WTC11 (cell line): ENCODE results near the gene SMURF1. TPM values are rescaled to one million over a fixed set of nuclear protein-coding genes. Genes with fewer than 3 reads are reported as not detected.

ENCODE experiments used
- ATAC-seq: fragments of 200-7000 bp; cut with Tn5 transposase; 2 replicates; pipeline ENCODE4 v1.10.0; 2021; ENCODE audit warnings: mild to moderate bottlenecking, moderate library complexity
- CTCF ChIA-PET: fragments of 300-600 bp; sonication (Branson Sonifier 250); formaldehyde crosslinking; loops from one replicate; lab custom pipeline; 2021; ENCODE audit warnings: antibody characterized with exemption; lab: Charles Lee
- POLR2A ChIA-PET: fragments of 350-600 bp; sonication (Branson Sonifier 250); formaldehyde crosslinking; loops from one replicate; lab custom pipeline; 2021; ENCODE audit warnings: antibody characterized with exemption; lab: Charles Lee
- DNase-seq: peaks from one replicate; pipeline ENCODE4 v3.0.0; 2021; ENCODE audit warnings: low spot score
- H3K27ac Mint-ChIP-seq: 2 replicates; pipeline ENCODE4 v1.8.0; 2021; ENCODE audit warnings: mixed read lengths
- H3K27me3 Mint-ChIP-seq: 2 replicates; pipeline ENCODE4 v1.8.0; 2021; ENCODE audit warnings: low read depth, mild to moderate bottlenecking, moderate library complexity, mixed read lengths
- H3K36me3 Mint-ChIP-seq: 2 replicates; pipeline ENCODE4 v1.8.0; 2021; ENCODE audit warnings: mixed read lengths
- H3K4me1 Mint-ChIP-seq: 2 replicates; pipeline ENCODE4 v1.8.0; 2022; ENCODE audit warnings: mixed read lengths
- H3K4me3 Mint-ChIP-seq: 2 replicates; pipeline ENCODE4 v1.8.0; 2021; ENCODE audit warnings: mild to moderate bottlenecking, moderate library complexity, mixed read lengths
- H3K9me3 Mint-ChIP-seq: 2 replicates; pipeline ENCODE4 v1.8.0; 2021; ENCODE audit warnings: mixed read lengths
- ATF1 ChIP-seq: sonication (generic); formaldehyde crosslinking; IDR thresholded peaks from 2 replicates; pipeline ENCODE4 v1.8.1; 2023; ENCODE audit warnings: mild to moderate bottlenecking, moderate library complexity, missing genetic modification reagents
- CTCF ChIP-seq: fragments of 200-600 bp; IDR thresholded peaks from 2 replicates; pipeline ENCODE4 v1.8.0; 2022; ENCODE audit warnings: antibody characterized with exemption
- ELF4 ChIP-seq: sonication (generic); formaldehyde crosslinking; IDR thresholded peaks from 2 replicates; pipeline ENCODE4 v1.8.1; 2022; ENCODE audit warnings: low read depth, mild to moderate bottlenecking, moderate library complexity, missing genetic modification reagents
- FOXP1 ChIP-seq: sonication (generic); formaldehyde crosslinking; IDR thresholded peaks from 2 replicates; pipeline ENCODE4 v1.8.0; 2022; ENCODE audit warnings: missing genetic modification reagents, mild to moderate bottlenecking, moderate library complexity, borderline replicate concordance
- GABPB1 ChIP-seq: sonication (generic); formaldehyde crosslinking; IDR thresholded peaks from 2 replicates; pipeline ENCODE4 v1.8.1; 2023; ENCODE audit warnings: mild to moderate bottlenecking, missing genetic modification reagents
- JAZF1 ChIP-seq: fragments of 250-450 bp; sonication (Bioruptor Pico); IDR thresholded peaks from 2 replicates; pipeline ENCODE4 v1.9.0; 2021; ENCODE audit warnings: moderate library complexity, mild to moderate bottlenecking, inconsistent platforms
- JUN ChIP-seq: sonication (generic); formaldehyde crosslinking; IDR thresholded peaks from 2 replicates; pipeline ENCODE4 v1.8.0; 2023; ENCODE audit warnings: mild to moderate bottlenecking, missing genetic modification reagents
- NR2C2 ChIP-seq: sonication (generic); formaldehyde crosslinking; IDR thresholded peaks from 2 replicates; pipeline ENCODE4 v1.8.0; 2022; ENCODE audit warnings: mild to moderate bottlenecking, missing genetic modification reagents
- OVOL2 ChIP-seq: fragments of 250-450 bp; sonication (Bioruptor Pico); IDR thresholded peaks from 2 replicates; pipeline ENCODE4 v1.9.0; 2021; ENCODE audit warnings: mild to moderate bottlenecking, borderline replicate concordance
- PRDM15 ChIP-seq: sonication (generic); formaldehyde crosslinking; IDR thresholded peaks from 2 replicates; pipeline ENCODE4 v1.8.0; 2022; ENCODE audit warnings: missing genetic modification reagents
- RELA ChIP-seq: sonication (generic); formaldehyde crosslinking; IDR thresholded peaks from 2 replicates; pipeline ENCODE4 v1.8.1; 2022; ENCODE audit warnings: missing genetic modification reagents, mild to moderate bottlenecking, borderline replicate concordance
- TCF7 ChIP-seq: sonication (generic); formaldehyde crosslinking; IDR thresholded peaks from 2 replicates; pipeline ENCODE4 v1.8.0; 2022; ENCODE audit warnings: mild to moderate bottlenecking, low read depth, missing genetic modification reagents, moderate library complexity
- TEAD4 ChIP-seq: sonication (generic); formaldehyde crosslinking; IDR thresholded peaks from 2 replicates; pipeline ENCODE4 v1.8.0; 2022; ENCODE audit warnings: mild to moderate bottlenecking, missing genetic modification reagents
- ZMAT4 ChIP-seq: fragments of 250-450 bp; sonication (Bioruptor Pico); IDR thresholded peaks from 2 replicates; pipeline ENCODE4 v1.9.0; 2021; ENCODE audit warnings: mild to moderate bottlenecking
- ZNF138 ChIP-seq: sonication (generic); formaldehyde crosslinking; conservative IDR thresholded peaks from 2 replicates; pipeline ENCODE4 v1.8.1; 2022; ENCODE audit warnings: mild to moderate bottlenecking, moderate library complexity, missing genetic modification reagents
- ZNF232 ChIP-seq: sonication (generic); formaldehyde crosslinking; IDR thresholded peaks from 2 replicates; pipeline ENCODE4 v1.8.0; 2022; ENCODE audit warnings: mild to moderate bottlenecking, missing genetic modification reagents
- ZNF317 ChIP-seq: sonication (generic); formaldehyde crosslinking; IDR thresholded peaks from 2 replicates; pipeline ENCODE4 v1.8.1; 2023; ENCODE audit warnings: low read depth, mild to moderate bottlenecking, moderate library complexity, missing genetic modification reagents, borderline replicate concordance
- ZNF396 ChIP-seq: fragments of 250-450 bp; sonication (Bioruptor Pico); IDR thresholded peaks from 2 replicates; pipeline ENCODE4 v1.8.0; 2021; ENCODE audit warnings: mild to moderate bottlenecking, moderate library complexity, borderline replicate concordance
- ZNF425 ChIP-seq: fragments of 250-450 bp; sonication (Bioruptor Pico); conservative IDR thresholded peaks from 2 replicates; pipeline ENCODE4 v1.9.0; 2021; ENCODE audit warnings: mild to moderate bottlenecking
- ZNF532 ChIP-seq: fragments of 250-450 bp; sonication (Bioruptor Pico); IDR thresholded peaks from 2 replicates; pipeline ENCODE4 v1.9.0; 2021; ENCODE audit warnings: mild to moderate bottlenecking, borderline replicate concordance
- ZNF671 ChIP-seq: fragments of 250-450 bp; sonication (Bioruptor Pico); IDR thresholded peaks from 2 replicates; pipeline ENCODE4 v1.8.0; 2021; ENCODE audit warnings: mild to moderate bottlenecking
- ZSCAN18 ChIP-seq: fragments of 250-450 bp; sonication (Bioruptor Pico); IDR thresholded peaks from 2 replicates; pipeline ENCODE4 v2.1.2; 2022; ENCODE audit warnings: mild to moderate bottlenecking, moderate library complexity
- total RNA-seq: library from RNA; stranded (reverse); gene quantifications from 3 replicates; pipeline ENCODE4 v1.2.3, GENCODE V29; 2021

The SMURF1 gene
- total RNA-seq, 1 experiment from 2014 or later, result 23.2 TPM

GRCh38 chr7:99004781-99005500, 139.0 kb downstream of the SMURF1 start:
- no peak for ATAC-seq
- H3K4me1 Mint-ChIP-seq, result no peaks in the 10 kb centered on the region
- no peak for DNase-seq
- TF ChIP-seq ZSCAN18 (no peak), ZNF396 (CRISPR knock-in tag) (no peak), ZNF138 (CRISPR knock-in tag) (no peak), PRDM15 (no peak), CTCF (no peak), JUN (CRISPR knock-in tag) (no peak), NR2C2 (CRISPR knock-in tag) (no peak), GABPB1 (CRISPR knock-in tag) (no peak), ZNF671 (no peak), ZNF232 (CRISPR knock-in tag) (no peak), ZNF317 (CRISPR knock-in tag) (no peak), OVOL2 (no peak), ZNF532 (CRISPR knock-in tag) (no peak)
- H3K27me3 Mint-ChIP-seq, result no peaks in the 10 kb centered on the region
- H3K9me3 Mint-ChIP-seq, result no peaks in the 10 kb centered on the region
- ChIA-PET CTCF (interaction anchor here (0.7 kb wide), 1 partner anchor 32 kb away, joined by 3 read pairs; no protein-coding TSS in a partner anchor), POLR2A (no interaction called here)
- H3K27ac Mint-ChIP-seq, result no peak overlapping the region; the same call in 1 of the 2 replicates
- H3K4me3 Mint-ChIP-seq, result no peak overlapping the region
- peaks cover 45% of the 10 kb centered on the region for H3K36me3 Mint-ChIP-seq

GRCh38 chr7:99004216-99004615, 139.7 kb downstream of the SMURF1 start:
- peaks cover 47% of the 10 kb centered on the region for H3K36me3 Mint-ChIP-seq
- H3K4me1 Mint-ChIP-seq, result no peaks in the 10 kb centered on the region
- DNase-seq (no peak), ATAC-seq (no peak)
- H3K27ac Mint-ChIP-seq, result no peak overlapping the region
- no peaks in the 10 kb centered on the region for H3K27me3 Mint-ChIP-seq
- no peak overlapping the region for H3K4me3 Mint-ChIP-seq
- ChIA-PET POLR2A (no interaction called here), CTCF (interaction anchor here (0.6 kb wide), 1 partner anchor 1629 kb away, joined by 3 read pairs; no protein-coding TSS in a partner anchor)
- H3K9me3 Mint-ChIP-seq, result no peaks in the 10 kb centered on the region
- TF ChIP-seq ELF4 (CRISPR knock-in tag), result no peak
- no peak for TF ChIP-seq ZNF425 (CRISPR knock-in tag)
- no peak for TF ChIP-seq TEAD4 (CRISPR knock-in tag)
- TF ChIP-seq RELA (CRISPR knock-in tag), result no peak
- no peak for TF ChIP-seq TCF7
- no peak for TF ChIP-seq FOXP1
- TF ChIP-seq ATF1 (CRISPR knock-in tag), result no peak
- no peak for TF ChIP-seq JAZF1 (CRISPR knock-in tag)
- TF ChIP-seq ZMAT4 (CRISPR knock-in tag), result no peak
